ENCODE measurements around the gene ATAT1. TPM values are rescaled to one million over a fixed set of nuclear protein-coding genes. Genes with fewer than 3 reads are reported as not detected.

ATAT1 gene
- total and polyA plus RNA-seq, 9 of the 15 experiments (the other 6 are each of a cell fraction or from before 2014, with no cell fraction given), result 0.65 to 5.8 (median 1.6) TPM

DNA sequence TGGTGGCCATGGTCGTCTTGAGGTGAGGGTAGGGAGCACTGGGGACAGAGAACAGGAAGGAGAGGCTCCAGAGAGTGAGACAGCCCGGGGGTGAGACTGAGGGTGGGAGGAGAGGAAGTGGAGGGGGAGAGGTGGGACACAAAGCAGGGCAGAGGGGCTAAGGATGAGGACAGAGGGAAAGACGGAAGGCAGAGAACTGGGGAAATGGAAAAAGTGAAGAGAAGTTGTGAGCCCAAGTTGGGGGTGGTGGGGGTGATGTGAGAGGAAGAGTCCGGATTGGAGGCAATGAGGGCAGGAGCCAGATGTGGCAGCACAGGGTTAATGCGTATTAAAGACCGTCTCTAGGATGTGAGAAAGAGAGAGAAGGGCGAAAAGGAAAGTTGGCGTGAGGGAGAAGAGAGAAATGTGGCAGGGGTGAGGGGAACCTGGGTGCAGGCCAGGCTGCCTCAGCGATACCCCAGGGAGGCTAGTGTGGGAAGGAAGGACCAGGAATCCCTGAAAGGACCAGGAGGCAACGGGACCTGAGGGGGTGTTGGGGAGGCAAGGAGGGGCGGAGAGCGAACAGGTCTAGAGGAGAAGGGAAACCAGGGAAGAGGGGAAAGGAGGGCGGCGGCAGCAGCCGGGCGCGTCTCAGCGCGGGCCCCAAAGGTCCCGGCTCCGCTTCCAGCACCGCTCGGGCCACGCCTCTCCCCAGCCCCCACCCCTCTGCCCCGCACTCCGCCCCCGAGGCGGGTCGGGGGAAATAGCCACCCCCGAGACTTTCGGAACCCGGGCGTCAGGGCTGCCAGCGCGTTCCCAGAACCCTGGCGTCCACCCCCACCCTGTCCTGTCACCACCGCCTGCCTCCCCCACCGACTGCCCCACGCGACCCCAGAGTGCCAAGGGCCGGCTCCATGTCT, 59.6 kb downstream of the ATAT1 start, which contains the start of gene PPP1R18 (continued):
- no peak; the same call in 1 of the 2 replicates for TF ChIP-seq PML (IDR thresholded peaks at IDR 0.05; ENCODE audit: low read length)
- peak; percentile 75 for TF ChIP-seq PHB2 (IDR thresholded peaks at IDR 0.05; ENCODE audit: low read depth)
- TF ChIP-seq ZNF184 (CRISPR knock-in tag; IDR thresholded peaks at IDR 0.05), result no peak
- peak; percentile 53 for TF ChIP-seq ELF4 (CRISPR knock-in tag; IDR thresholded peaks at IDR 0.05)
- TF ChIP-seq ETV5 (CRISPR knock-in tag; IDR thresholded peaks at IDR 0.05; ENCODE audit: low read depth), result no peak
- TF ChIP-seq SRSF3 (IDR thresholded peaks at IDR 0.05; ENCODE audit: insufficient read depth, low read length), result no peak
- TF ChIP-seq, protein P1, sequence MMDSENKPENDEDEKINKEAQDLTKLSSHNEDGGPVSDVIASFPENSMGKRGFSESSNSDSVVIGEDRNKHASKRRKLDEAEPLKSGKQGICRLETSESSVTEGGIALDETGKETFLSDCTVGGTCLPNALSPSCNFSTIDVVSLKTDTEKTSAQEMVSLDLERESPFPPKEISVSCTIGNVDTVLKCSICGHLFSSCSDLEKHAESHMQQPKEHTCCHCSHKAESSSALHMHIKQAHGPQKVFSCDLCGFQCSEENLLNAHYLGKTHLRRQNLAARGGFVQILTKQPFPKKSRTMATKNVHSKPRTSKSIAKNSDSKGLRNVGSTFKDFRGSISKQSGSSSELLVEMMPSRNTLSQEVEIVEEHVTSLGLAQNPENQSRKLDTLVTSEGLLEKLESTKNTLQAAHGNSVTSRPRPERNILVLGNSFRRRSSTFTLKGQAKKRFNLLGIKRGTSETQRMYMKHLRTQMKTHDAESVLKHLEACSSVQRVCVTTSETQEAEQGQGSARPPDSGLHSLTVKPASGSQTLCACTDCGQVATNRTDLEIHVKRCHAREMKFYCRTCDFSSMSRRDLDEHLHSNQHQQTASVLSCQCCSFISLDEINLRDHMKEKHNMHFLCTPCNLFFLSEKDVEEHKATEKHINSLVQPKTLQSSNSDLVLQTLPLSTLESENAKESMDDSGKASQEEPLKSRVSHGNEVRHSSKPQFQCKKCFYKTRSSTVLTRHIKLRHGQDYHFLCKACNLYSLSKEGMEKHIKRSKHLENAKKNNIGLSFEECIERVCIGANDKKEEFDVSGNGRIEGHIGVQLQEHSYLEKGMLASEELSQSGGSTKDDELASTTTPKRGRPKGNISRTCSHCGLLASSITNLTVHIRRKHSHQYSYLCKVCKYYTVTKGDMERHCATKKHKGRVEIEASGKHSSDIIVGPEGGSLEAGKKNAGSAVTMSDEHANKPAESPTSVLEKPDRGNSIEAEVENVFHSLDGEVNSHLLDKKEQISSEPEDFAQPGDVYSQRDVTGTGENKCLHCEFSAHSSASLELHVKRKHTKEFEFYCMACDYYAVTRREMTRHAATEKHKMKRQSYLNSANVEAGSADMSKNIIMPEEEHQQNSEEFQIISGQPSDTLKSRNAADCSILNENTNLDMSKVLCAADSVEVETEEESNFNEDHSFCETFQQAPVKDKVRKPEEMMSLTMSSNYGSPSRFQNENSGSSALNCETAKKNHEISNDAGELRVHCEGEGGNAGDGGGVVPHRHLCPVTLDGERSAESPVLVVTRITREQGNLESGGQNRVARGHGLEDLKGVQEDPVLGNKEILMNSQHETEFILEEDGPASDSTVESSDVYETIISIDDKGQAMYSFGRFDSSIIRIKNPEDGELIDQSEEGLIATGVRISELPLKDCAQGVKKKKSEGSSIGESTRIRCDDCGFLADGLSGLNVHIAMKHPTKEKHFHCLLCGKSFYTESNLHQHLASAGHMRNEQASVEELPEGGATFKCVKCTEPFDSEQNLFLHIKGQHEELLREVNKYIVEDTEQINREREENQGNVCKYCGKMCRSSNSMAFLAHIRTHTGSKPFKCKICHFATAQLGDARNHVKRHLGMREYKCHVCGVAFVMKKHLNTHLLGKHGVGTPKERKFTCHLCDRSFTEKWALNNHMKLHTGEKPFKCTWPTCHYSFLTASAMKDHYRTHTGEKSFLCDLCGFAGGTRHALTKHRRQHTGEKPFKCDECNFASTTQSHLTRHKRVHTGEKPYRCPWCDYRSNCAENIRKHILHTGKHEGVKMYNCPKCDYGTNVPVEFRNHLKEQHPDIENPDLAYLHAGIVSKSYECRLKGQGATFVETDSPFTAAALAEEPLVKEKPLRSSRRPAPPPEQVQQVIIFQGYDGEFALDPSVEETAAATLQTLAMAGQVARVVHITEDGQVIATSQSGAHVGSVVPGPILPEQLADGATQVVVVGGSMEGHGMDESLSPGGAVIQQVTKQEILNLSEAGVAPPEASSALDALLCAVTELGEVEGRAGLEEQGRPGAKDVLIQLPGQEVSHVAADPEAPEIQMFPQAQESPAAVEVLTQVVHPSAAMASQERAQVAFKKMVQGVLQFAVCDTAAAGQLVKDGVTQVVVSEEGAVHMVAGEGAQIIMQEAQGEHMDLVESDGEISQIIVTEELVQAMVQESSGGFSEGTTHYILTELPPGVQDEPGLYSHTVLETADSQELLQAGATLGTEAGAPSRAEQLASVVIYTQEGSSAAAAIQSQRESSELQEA (IDR thresholded peaks at IDR 0.05; ENCODE audit: low read depth), result peak; percentile 57; the same call in 1 of the 2 replicates
- no peak for TF ChIP-seq RBBP5 (IDR thresholded peaks at IDR 0.05; ENCODE audit: borderline replicate concordance, insufficient read depth, low read length, poor library complexity, severe bottlenecking)
- peak; percentile 57 for TF ChIP-seq MTA1 (IDR thresholded peaks at IDR 0.05; ENCODE audit: borderline replicate concordance)
- no peak for TF ChIP-seq NFE2 (IDR thresholded peaks at IDR 0.05; ENCODE audit: low read depth)
- TF ChIP-seq FOXK1 (CRISPR knock-in tag; IDR thresholded peaks at IDR 0.05; ENCODE audit: borderline replicate concordance), result no peak
- no peak for TF ChIP-seq ZNF551 (CRISPR knock-in tag; IDR thresholded peaks at IDR 0.05)
- 0 out of 2 replicates have a peak, but pooled peaks have one; percentile 2 for TF ChIP-seq CBFA2T2 (conservative IDR thresholded peaks at IDR 0.05)
- no peak for TF ChIP-seq TEAD4 (IDR thresholded peaks at IDR 0.05; ENCODE audit: low read length)
- 0 out of 2 replicates have a peak, but pooled peaks have one; percentile 11 for TF ChIP-seq TEAD4 (CRISPR knock-in tag; IDR thresholded peaks at IDR 0.05; ENCODE audit: borderline replicate concordance)
- TF ChIP-seq MYNN (IDR thresholded peaks at IDR 0.05), result 0 out of 2 replicates have a peak, but pooled peaks have one; percentile 18
- no peak for TF ChIP-seq MYNN (CRISPR knock-in tag; IDR thresholded peaks at IDR 0.05)
- TF ChIP-seq CHD1 (IDR thresholded peaks at IDR 0.05; ENCODE audit: low read length), result no peak
- TF ChIP-seq, protein P2, sequence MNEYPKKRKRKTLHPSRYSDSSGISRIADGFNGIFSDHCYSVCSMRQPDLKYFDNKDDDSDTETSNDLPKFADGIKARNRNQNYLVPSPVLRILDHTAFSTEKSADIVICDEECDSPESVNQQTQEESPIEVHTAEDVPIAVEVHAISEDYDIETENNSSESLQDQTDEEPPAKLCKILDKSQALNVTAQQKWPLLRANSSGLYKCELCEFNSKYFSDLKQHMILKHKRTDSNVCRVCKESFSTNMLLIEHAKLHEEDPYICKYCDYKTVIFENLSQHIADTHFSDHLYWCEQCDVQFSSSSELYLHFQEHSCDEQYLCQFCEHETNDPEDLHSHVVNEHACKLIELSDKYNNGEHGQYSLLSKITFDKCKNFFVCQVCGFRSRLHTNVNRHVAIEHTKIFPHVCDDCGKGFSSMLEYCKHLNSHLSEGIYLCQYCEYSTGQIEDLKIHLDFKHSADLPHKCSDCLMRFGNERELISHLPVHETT (CRISPR knock-in tag; conservative IDR thresholded peaks at IDR 0.05 in 1 of 2, IDR thresholded peaks at IDR 0.05 in 1 of 2), result no peak

Measured in K562 (cell line).